ENCODE results near the gene CDH15.

DNA sequence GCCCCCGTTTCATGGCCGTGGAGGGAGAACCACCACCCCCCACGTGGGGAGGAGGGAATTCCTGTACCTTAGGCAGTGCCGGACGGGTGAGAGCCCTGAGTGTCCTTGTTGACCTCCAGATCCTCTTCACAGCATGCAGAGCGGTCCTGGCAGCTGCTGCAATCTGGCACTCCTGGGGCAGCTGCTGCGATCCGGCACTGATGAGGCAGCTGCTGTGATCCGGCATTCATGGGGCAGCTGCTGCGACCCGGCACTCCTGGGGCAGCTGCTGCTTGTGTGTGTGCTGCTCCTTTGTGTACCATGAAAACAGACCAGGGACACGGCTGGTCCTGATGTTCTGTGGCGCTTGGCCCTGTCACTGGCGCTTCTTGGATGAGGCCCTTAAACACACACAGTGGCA, 58.7 kb downstream of the CDH15 start:
- TF ChIP-seq, protein P1, sequence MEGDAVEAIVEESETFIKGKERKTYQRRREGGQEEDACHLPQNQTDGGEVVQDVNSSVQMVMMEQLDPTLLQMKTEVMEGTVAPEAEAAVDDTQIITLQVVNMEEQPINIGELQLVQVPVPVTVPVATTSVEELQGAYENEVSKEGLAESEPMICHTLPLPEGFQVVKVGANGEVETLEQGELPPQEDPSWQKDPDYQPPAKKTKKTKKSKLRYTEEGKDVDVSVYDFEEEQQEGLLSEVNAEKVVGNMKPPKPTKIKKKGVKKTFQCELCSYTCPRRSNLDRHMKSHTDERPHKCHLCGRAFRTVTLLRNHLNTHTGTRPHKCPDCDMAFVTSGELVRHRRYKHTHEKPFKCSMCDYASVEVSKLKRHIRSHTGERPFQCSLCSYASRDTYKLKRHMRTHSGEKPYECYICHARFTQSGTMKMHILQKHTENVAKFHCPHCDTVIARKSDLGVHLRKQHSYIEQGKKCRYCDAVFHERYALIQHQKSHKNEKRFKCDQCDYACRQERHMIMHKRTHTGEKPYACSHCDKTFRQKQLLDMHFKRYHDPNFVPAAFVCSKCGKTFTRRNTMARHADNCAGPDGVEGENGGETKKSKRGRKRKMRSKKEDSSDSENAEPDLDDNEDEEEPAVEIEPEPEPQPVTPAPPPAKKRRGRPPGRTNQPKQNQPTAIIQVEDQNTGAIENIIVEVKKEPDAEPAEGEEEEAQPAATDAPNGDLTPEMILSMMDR (IDR thresholded peaks at IDR 0.05; ENCODE audit: low read depth, low read length, poor library complexity, severe bottlenecking), result no peak
- no peak for TF ChIP-seq EZH2phosphoT487 (IDR thresholded peaks at IDR 0.05; ENCODE audit: borderline replicate concordance, low read length)
